HepG2 (cell line): ENCODE data around the gene BCAS3. TPM values are rescaled to one million over a fixed set of nuclear protein-coding genes. Genes with fewer than 3 reads are reported as not detected.

Experiments used
- ATAC-seq: fragments of 200-7000 bp; cut with Tn5 transposase; 3 replicates; pipeline ENCODE4 v1.9.1; 2020; ENCODE audit warnings: mild to moderate bottlenecking, moderate library complexity
- BruUV-seq: library from RNA; stranded (reverse); fragments of 400-500 nt; replicated peaks from 2 replicates; lab custom pipeline; 2021; lab: Mats Ljungman, UMichigan
- CTCF ChIA-PET: fragments of 300-600 bp; formaldehyde crosslinking; extraction: SDS; loops from one replicate; lab custom pipeline; 2021; ENCODE audit warnings: low total read pairs, inconsistent platforms, low intra/inter-chr PET ratio; lab: Yijun Ruan, JAX
- POLR2A ChIA-PET: fragments of 350-600 bp; sonication (Branson Sonifier 250); formaldehyde crosslinking; loops from one replicate; lab custom pipeline; 2020; ENCODE audit warnings: antibody characterized with exemption, inconsistent platforms; lab: Yijun Ruan, JAX
- DNase-seq: peaks from one replicate; pipeline ENCODE4 v3.0.0-alpha.2; 2015; ENCODE audit warnings: low spot score
- FAIRE-seq: peaks from 3 replicates; lab custom pipeline; 2011; peaks lifted over from hg19 to GRCh38; lab: Jason Lieb, UNC
- H2AFZ ChIP-seq: one replicate; pipeline ENCODE4 v1.6.1; 2011; ENCODE audit warnings: low read length, inconsistent platforms
- H3K27ac ChIP-seq: fragments of 300-600 bp; 3 replicates; pipeline ENCODE4 v1.8.0; 2011; ENCODE audit warnings: mixed run types, mild to moderate bottlenecking, mixed read lengths, low read length, inconsistent platforms; ENCODE audit not compliant: insufficient read depth; ENCODE audit errors: extremely low read length
- H3K27me3 ChIP-seq, 2 experiments: fragments of 200-600 bp in 1 of 2; 2 replicates in 1 of 2; 3 replicates in 1 of 2; pipeline versions ENCODE4 v1.6.0 to v1.8.0; 2011; ENCODE audit warnings: low read length in 2 of 2, mild to moderate bottlenecking in 2 of 2, moderate library complexity in 2 of 2, inconsistent platforms in 1 of 2; ENCODE audit not compliant: insufficient read depth in 2 of 2, control insufficient read depth in 1 of 2
- H3K36me3 ChIP-seq, 2 experiments: fragments of 200-600 bp in 1 of 2; replicated peaks in 1 of 2; 2 replicates in 1 of 2; 3 replicates in 1 of 2; pipeline versions ENCODE4 v1.5.1 to v1.8.0; 2011; ENCODE audit warnings: low read length in 2 of 2, inconsistent platforms in 1 of 2; ENCODE audit not compliant: insufficient read depth in 2 of 2, control insufficient read depth in 1 of 2
- H3K4me1 ChIP-seq: 2 replicates; pipeline ENCODE4 v1.5.1; 2012; ENCODE audit warnings: low read length, inconsistent platforms; ENCODE audit not compliant: insufficient read depth
- H3K4me2 ChIP-seq: 2 replicates; pipeline ENCODE4 v1.6.0; 2011; ENCODE audit warnings: low read depth, low read length, inconsistent platforms
- H3K4me3 ChIP-seq, 3 experiments: fragments of 200-600 bp in 1 of 3; sonication (generic), shearing (Covaris generic) in 1 of 3; replicated peaks in 1 of 3; 2 replicates each; pipeline ENCODE4 v1.5.1; 2011 to 2016; ENCODE audit warnings: low read length in 3 of 3, inconsistent platforms in 2 of 3, low read depth in 2 of 3, mild to moderate bottlenecking in 2 of 3, control low read depth in 1 of 3, mixed read lengths in 1 of 3; ENCODE audit not compliant: insufficient read depth in 1 of 3
- H3K79me2 ChIP-seq: one replicate; pipeline ENCODE4 v1.6.1; 2011; ENCODE audit warnings: low read length, inconsistent platforms; ENCODE audit not compliant: insufficient read depth
- H3K9ac ChIP-seq: 2 replicates; pipeline ENCODE4 v1.6.0; 2011; ENCODE audit warnings: mild to moderate bottlenecking, low read depth, low read length, inconsistent platforms; ENCODE audit not compliant: insufficient read depth
- H3K9me3 ChIP-seq: 2 replicates; pipeline ENCODE4 v1.5.1; 2012; ENCODE audit warnings: mild to moderate bottlenecking, low read length
- H4K20me1 ChIP-seq: 2 replicates; pipeline ENCODE4 v1.6.0; 2011; ENCODE audit warnings: inconsistent platforms, mild to moderate bottlenecking, low read length, moderate library complexity; ENCODE audit not compliant: insufficient read depth
- ATF1 ChIP-seq: IDR thresholded peaks from 2 replicates; pipeline ENCODE4 v1.6.1; 2016; ENCODE audit warnings: mild to moderate bottlenecking, control low read depth
- IRX3 ChIP-seq: sonication (generic); formaldehyde crosslinking; IDR thresholded peaks from 2 replicates; pipeline ENCODE4 v1.8.1; 2023; ENCODE audit warnings: mild to moderate bottlenecking, low read depth, missing genetic modification reagents, borderline replicate concordance
- NBN ChIP-seq: fragments of 450-650 bp; conservative IDR thresholded peaks from 2 replicates; pipeline ENCODE4 v1.6.1; 2017
- PCBP1 ChIP-seq: fragments of 200-400 bp; formaldehyde crosslinking; IDR thresholded peaks from 2 replicates; pipeline ENCODE4 v1.6.1; 2017; ENCODE audit warnings: mild to moderate bottlenecking, low read depth, low read length, borderline replicate concordance
- SRF ChIP-seq: IDR thresholded peaks from 2 replicates; pipeline ENCODE4 v1.6.1; 2011; ENCODE audit warnings: mild to moderate bottlenecking, low read depth, low read length, moderate library complexity
- THAP11 ChIP-seq: IDR thresholded peaks from 2 replicates; pipeline ENCODE4 v1.6.1; 2016; ENCODE audit warnings: missing biosample characterization, missing genetic modification reagents
- ZC3H4 ChIP-seq: sonication (generic); formaldehyde crosslinking; IDR thresholded peaks from 2 replicates; pipeline ENCODE4 v1.4.0; 2020; ENCODE audit warnings: missing genetic modification reagents, borderline replicate concordance
- ZNF558 ChIP-seq: sonication (generic); formaldehyde crosslinking; IDR thresholded peaks from 2 replicates; pipeline ENCODE4 v1.9.0; 2022; ENCODE audit warnings: mild to moderate bottlenecking, missing genetic modification reagents, borderline replicate concordance
- ZNF792 ChIP-seq: IDR thresholded peaks from 2 replicates; pipeline ENCODE4 v1.6.1; 2016
- ZSCAN21 ChIP-seq: sonication (generic); formaldehyde crosslinking; IDR thresholded peaks from 2 replicates; pipeline ENCODE4 v1.8.0; 2022; ENCODE audit warnings: mild to moderate bottlenecking, missing genetic modification reagents, moderate library complexity, borderline replicate concordance
- WGBS: methylation state at CpG from one replicate; pipeline ENCODE4 v1.1.6; 2017; ENCODE audit warnings: low lambda C conversion rate; 5-methylcytosine and 5-hydroxymethylcytosine counted together
- in situ Hi-C: cut with HindIII; loops from 2 replicates; pipeline ENCODE4 v1.10.0; 2017; ENCODE audit warnings: low pct_unique_long_range_greater_than_20kb; ENCODE audit not compliant: extremely low pct_ligation_motif_present
- intact Hi-C: fragments of 100-400 bp; cut with micrococcal nuclease; formaldehyde crosslinking; loops from one replicate; pipeline ENCODE4 v1.10.0; 2022; ENCODE audit not compliant: unreplicated experiment
- polyA plus RNA-seq, 8 experiments: library from polyadenylated mRNA; depleted of rRNA in 3 of 8; stranded (reverse) in 7 of 8; unstranded in 1 of 8; fragments of >200 nt; fragmentation: Illumina TruSeq in 4 of 8; extraction: Trizol in 4 of 8; gene quantifications; 2 replicates each; pipeline versions ENCODE4 v1.2.1 to v1.2.3, GENCODE V29; 2011 to 2016; ENCODE audit warnings: low read depth in 4 of 8, missing spikeins in 1 of 8, mixed read lengths in 1 of 8; ENCODE audit not compliant: insufficient read depth in 1 of 8
- total RNA-seq, 5 experiments: library from RNA; depleted of rRNA; stranded (reverse); fragments of >200 nt; fragmentation: Illumina TruSeq; extraction: Trizol; gene quantifications; 2 replicates each; pipeline ENCODE4 v1.2.3, GENCODE V29; 2016; ENCODE audit warnings: low read depth in 1 of 5
- TF ChIP-seq, protein P1 (sequence below): sonication (generic); formaldehyde crosslinking; IDR thresholded peaks from 2 replicates; pipeline ENCODE4 v1.4.0; 2020; ENCODE audit warnings: low read depth, mild to moderate bottlenecking, missing genetic modification reagents
- TF ChIP-seq, protein P2 (sequence below): sonication (generic); formaldehyde crosslinking; IDR thresholded peaks from 2 replicates; pipeline ENCODE4 v1.5.0; 2020; ENCODE audit warnings: missing genetic modification reagents
- TF ChIP-seq, protein P3 (sequence below): sonication (generic); formaldehyde crosslinking; IDR thresholded peaks from 2 replicates; pipeline ENCODE4 v1.4.0; 2020; ENCODE audit warnings: mild to moderate bottlenecking, missing genetic modification reagents

Gene BCAS3
- total and polyA plus RNA-seq, 2 of the 13 experiments (the other 11 are each of a cell fraction or from before 2014, with no cell fraction given): 10.7 to 11.2 TPM

DNA sequence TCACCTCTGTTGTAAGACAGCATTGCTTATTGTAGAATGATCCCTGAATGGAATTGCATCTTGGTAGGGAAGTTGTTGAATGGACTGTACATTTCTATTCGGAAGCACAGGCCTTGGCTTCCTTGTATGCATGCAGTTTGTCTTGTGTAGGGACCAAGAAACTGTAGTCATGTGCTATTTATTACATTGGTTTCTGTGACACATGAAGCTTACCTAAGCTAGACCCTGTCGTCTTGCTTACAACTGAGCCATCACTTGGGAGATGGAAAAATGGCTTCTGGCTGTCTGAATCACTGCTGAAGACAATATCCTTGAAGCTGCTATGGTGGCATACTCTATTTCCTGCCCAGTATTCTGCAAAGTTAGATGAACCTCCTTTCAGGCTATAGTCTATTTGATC, 48.5 kb upstream of the BCAS3 start:
- H3K4me2 ChIP-seq: no peak overlapping the region
- no peak for DNase-seq
- no peak for ATAC-seq
- TF ChIP-seq ATF1 (CRISPR knock-in tag): no peak
- no peak for TF ChIP-seq PCBP1
- TF ChIP-seq, protein P1, sequence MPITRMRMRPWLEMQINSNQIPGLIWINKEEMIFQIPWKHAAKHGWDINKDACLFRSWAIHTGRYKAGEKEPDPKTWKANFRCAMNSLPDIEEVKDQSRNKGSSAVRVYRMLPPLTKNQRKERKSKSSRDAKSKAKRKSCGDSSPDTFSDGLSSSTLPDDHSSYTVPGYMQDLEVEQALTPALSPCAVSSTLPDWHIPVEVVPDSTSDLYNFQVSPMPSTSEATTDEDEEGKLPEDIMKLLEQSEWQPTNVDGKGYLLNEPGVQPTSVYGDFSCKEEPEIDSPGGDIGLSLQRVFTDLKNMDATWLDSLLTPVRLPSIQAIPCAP: no peak
- no peak for TF ChIP-seq ZSCAN21 (CRISPR knock-in tag)
- no peak for TF ChIP-seq ZC3H4 (CRISPR knock-in tag)
- peaks cover 8 to 37% of the 10 kb centered on the region in 2 experiments for H3K36me3 ChIP-seq
- peaks cover 8% of the 10 kb centered on the region for H3K4me1 ChIP-seq
- no peak overlapping the region for H3K27ac ChIP-seq
- H4K20me1 ChIP-seq: no peaks in the 10 kb centered on the region
- H3K27me3 ChIP-seq: no peaks in the 10 kb centered on the region
- WGBS: 98% methylated on average over 2 of the region's 2 CpGs
- no TSS peak for BruUV-seq
- intact Hi-C loops: no loop called here
- in situ Hi-C loops: no loop called here
- H3K9me3 ChIP-seq: no peaks in the 10 kb centered on the region
- no peak overlapping the region for H2AFZ ChIP-seq
- CTCF ChIA-PET: no interaction called here
- FAIRE-seq: no peak
- POLR2A ChIA-PET: no interaction called here
- H3K4me3 ChIP-seq: no peak overlapping the region
- H3K9ac ChIP-seq: no peak overlapping the region
- H3K79me2 ChIP-seq: peaks cover 5% of the 10 kb centered on the region

DNA sequence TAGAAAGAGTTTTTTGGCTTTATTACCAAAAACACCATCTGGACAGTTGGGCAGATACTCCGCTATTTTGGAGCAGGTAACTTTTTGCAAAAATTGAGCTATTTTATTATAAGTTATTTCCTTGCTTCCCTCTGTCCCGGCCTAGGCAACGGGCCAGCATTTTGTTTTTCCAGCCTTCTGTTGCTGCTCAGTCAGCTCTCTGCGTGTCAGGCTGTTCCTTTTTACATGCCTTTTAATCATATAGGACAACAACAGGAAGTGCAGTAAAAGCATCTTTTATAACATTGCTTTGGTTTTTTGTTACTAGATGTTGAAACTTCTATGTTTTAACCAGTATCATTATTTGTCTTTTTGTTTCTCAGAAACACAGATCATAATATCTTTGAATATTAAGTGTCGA, 47.3 kb upstream of the BCAS3 start:
- WGBS: 98% methylated on average over 5 of the region's 5 CpGs
- FAIRE-seq: no peak
- no peaks in the 10 kb centered on the region for H3K9me3 ChIP-seq
- H3K79me2 ChIP-seq: peaks cover 3% of the 10 kb centered on the region
- intact Hi-C loops (no loop called here), in situ Hi-C loops (no loop called here)
- ChIA-PET CTCF (no interaction called here), POLR2A (no interaction called here)
- no peak for ATAC-seq
- peaks cover 7 to 47% of the 10 kb centered on the region in 2 experiments for H3K36me3 ChIP-seq
- no peak for DNase-seq
- H3K27ac ChIP-seq: no peak overlapping the region
- TF ChIP-seq ZNF558 (CRISPR knock-in tag): no peak
- TF ChIP-seq, protein P2, sequence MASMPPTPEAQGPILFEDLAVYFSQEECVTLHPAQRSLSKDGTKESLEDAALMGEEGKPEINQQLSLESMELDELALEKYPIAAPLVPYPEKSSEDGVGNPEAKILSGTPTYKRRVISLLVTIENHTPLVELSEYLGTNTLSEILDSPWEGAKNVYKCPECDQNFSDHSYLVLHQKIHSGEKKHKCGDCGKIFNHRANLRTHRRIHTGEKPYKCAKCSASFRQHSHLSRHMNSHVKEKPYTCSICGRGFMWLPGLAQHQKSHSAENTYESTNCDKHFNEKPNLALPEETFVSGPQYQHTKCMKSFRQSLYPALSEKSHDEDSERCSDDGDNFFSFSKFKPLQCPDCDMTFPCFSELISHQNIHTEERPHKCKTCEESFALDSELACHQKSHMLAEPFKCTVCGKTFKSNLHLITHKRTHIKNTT (CRISPR knock-in tag): no peak
- no peak for TF ChIP-seq THAP11 (CRISPR knock-in tag)
- no peak for TF ChIP-seq ZNF792
- TF ChIP-seq IRX3 (CRISPR knock-in tag): no peak
- TF ChIP-seq SRF: no peak
- no peak for TF ChIP-seq NBN
- TF ChIP-seq, protein P3, sequence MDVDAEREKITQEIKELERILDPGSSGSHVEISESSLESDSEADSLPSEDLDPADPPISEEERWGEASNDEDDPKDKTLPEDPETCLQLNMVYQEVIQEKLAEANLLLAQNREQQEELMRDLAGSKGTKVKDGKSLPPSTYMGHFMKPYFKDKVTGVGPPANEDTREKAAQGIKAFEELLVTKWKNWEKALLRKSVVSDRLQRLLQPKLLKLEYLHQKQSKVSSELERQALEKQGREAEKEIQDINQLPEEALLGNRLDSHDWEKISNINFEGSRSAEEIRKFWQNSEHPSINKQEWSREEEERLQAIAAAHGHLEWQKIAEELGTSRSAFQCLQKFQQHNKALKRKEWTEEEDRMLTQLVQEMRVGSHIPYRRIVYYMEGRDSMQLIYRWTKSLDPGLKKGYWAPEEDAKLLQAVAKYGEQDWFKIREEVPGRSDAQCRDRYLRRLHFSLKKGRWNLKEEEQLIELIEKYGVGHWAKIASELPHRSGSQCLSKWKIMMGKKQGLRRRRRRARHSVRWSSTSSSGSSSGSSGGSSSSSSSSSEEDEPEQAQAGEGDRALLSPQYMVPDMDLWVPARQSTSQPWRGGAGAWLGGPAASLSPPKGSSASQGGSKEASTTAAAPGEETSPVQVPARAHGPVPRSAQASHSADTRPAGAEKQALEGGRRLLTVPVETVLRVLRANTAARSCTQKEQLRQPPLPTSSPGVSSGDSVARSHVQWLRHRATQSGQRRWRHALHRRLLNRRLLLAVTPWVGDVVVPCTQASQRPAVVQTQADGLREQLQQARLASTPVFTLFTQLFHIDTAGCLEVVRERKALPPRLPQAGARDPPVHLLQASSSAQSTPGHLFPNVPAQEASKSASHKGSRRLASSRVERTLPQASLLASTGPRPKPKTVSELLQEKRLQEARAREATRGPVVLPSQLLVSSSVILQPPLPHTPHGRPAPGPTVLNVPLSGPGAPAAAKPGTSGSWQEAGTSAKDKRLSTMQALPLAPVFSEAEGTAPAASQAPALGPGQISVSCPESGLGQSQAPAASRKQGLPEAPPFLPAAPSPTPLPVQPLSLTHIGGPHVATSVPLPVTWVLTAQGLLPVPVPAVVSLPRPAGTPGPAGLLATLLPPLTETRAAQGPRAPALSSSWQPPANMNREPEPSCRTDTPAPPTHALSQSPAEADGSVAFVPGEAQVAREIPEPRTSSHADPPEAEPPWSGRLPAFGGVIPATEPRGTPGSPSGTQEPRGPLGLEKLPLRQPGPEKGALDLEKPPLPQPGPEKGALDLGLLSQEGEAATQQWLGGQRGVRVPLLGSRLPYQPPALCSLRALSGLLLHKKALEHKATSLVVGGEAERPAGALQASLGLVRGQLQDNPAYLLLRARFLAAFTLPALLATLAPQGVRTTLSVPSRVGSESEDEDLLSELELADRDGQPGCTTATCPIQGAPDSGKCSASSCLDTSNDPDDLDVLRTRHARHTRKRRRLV: no peak
- no peaks in the 10 kb centered on the region for H4K20me1 ChIP-seq
- H3K27me3 ChIP-seq: no peaks in the 10 kb centered on the region
- no peak overlapping the region for H3K9ac ChIP-seq
- BruUV-seq: no TSS peak
- peaks cover 8% of the 10 kb centered on the region for H3K4me1 ChIP-seq
- no peak overlapping the region for H2AFZ ChIP-seq
- no peak overlapping the region for H3K4me2 ChIP-seq
- H3K4me3 ChIP-seq: no peak overlapping the region
